ENCODE data around the gene ZBTB4.

- no peak for TF ChIP-seq POLR2A (IDR thresholded peaks at IDR 0.05; ENCODE audit: low read depth, low read length)
- no peak for TF ChIP-seq POLR2AphosphoS5 (IDR thresholded peaks at IDR 0.05; ENCODE audit: low read depth, low read length)
- TF ChIP-seq TAF1 (IDR thresholded peaks at IDR 0.05; ENCODE audit: borderline replicate concordance, low read depth, low read length), result no peak
These were observed 47.1 kb downstream of the ZBTB4 start for GRCh38 chr17:7432296-7432695.
